Fibroblast of skin of scalp (primary cell): ENCODE measurements around the gene MT1E.
"Not testable (repeated sequence)": the region's sequence is repeated elsewhere in the genome, so short reads cannot be mapped to it uniquely, and the experiment has no call there.

ENCODE experiments used
- DNase-seq: peaks from one replicate; pipeline ENCODE4 v3.0.0-alpha.2; 2013

The MT1E gene

DNA sequence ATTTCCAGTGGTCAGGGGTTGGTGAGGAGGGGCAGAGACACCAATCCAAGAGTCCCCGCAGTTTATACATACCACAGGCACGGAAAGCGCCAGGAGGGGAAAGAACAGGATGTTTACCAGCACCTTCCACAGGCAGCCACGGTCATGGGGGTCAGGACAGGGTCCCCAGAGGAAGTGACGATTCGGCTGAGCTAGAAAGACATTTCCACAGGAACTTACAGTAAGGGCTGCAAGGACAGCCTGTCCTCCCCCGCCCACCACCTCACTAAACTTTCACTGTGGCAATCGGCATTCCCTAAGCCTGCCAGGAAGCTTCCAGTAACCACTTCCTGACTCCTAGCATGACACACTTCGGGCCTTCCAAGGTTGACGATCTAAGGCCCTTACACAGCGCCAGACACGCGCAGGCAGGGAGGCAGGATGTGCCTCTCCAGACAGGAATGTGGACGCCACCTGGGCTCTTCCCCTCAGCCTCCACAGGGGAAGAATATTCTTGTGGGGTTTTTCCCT is 18.4 kb upstream of the MT1E start:
- peak; percentile 94 for DNase-seq

DNA sequence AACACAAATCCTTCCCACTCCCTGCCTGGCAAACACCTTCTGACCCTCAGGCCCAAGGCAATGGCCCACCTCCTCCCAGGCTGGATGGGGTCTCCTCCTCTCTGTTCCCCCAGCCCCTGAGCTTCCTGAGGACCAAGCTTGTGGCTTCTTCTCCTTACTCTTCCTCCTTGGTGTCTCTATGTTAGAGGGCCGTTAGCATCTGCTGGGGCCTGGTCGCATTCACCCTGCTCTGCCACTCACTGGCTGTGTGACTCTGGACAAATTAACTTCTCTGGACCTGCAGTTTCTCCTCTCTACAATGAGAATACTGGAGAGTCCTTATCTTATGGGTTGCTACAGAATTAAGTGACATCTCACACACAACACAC is 17.9 kb upstream of the MT1E start:
- no peak for DNase-seq

DNA sequence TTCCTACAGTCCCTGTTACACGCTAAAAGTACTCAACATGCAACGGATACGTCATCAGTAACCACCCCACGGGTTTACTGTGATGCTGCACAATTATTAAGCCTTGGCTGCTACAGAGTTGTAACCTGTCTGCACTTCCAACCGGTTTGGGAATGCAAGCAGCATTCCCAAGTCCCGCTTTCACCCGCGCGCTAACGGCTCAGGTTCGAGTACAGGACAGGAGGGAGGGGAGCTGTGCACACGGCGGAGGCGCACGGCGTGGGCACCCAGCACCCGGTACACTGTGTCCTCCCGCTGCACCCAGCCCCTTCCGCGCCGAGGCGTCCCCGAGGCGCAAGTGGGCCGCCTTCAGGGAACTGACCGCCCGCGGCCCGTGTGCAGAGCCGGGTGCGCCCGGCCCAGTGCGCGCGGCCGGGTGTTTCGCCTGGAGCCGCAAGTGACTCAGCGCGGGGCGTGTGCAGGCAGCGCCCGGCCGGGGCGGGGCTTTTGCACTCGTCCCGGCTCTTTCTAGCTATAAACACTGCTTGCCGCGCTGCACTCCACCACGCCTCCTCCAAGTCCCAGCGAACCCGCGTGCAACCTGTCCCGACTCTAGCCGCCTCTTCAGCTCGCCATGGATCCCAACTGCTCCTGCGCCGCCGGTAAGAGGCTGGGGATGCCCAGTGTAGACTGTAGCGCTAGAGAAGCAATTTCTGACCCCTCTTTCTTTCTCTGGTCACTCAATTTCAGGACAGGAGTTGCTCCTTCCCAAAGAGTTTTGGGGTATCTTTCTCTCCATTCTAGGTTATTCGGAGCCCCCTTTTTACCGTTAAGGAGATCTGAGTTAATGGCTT is 17.3 kb upstream of the MT1E start, which contains the start of gene MT2A:
MT2A (plus strand) TSS at position 542 of the 833 bp plus-strand sequence; CDS start at position 614, 72 bp downstream.
- DNase-seq = peak; percentile 96

DNA sequence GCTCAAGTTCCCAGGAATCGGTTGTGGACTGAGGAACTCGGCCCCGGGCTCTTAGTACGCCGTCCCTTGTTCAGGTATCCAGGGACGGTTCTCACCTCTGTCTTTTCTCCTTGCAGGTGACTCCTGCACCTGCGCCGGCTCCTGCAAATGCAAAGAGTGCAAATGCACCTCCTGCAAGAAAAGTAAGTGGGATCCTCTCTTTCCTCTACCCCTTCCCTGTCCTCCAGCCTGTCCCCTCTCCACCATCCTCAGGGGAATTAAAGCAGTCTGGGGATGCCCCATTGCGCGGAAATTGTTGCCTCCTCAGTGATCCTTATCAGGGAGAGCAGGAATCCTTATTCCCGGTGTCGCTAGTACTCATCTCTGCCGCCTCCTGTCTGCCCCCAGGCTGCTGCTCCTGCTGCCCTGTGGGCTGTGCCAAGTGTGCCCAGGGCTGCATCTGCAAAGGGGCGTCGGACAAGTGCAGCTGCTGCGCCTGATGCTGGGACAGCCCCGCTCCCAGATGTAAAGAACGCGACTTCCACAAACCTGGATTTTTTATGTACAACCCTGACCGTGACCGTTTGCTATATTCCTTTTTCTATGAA is 16.6 kb upstream of the MT1E start:
- no peak for DNase-seq

DNA sequence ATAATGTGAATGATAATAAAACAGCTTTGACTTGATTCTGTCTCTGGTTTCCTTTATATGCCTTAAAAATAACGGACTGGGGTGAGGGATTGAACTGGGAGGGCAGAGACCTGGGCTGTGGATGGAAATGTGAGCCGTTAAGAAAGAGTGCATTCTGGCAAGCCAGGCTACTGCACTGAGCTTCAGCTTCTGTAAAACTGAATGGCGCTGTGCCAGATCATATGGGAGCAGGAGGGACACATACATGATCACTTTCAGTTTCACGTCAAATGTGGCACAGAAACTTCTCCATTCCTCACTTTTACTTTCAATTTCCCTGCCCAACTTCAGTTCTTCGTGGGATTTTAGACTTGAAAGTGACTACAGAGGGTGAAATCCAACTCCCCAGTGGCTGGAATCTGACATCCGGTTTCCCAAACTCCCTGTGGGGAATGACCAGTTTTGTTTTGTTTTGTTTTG is 16.1 kb upstream of the MT1E start:
- DNase-seq = peak; percentile 89

DNA sequence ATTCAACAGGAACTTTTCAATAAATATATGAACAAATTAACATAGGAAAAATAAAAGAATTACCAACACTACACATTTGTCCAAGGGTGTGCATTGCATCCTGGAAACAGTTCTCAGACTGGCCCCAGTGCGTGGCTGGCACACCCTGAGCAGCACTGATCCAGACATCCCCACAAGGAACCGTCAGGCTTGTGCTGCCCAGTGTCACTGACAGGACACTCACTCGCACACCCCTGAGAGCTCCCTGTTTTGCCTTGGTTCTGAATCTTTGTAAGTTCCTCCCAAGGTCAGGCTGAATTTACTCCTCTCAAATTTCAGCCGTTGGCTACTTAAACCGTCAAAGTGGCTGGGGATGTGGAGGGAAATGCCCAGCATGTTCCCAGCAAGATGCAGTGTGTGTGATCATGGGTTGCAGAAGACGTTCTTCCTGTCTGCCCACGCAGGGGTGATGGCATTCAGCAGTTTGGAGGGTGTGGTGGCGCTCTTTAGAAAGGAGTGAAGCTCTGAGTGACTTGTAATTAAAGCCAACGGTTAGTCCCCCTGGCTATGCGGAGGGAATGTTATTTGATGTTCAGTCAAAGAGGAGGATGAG is 15.5 kb upstream of the MT1E start:
- peak; percentile 63 for DNase-seq

DNA sequence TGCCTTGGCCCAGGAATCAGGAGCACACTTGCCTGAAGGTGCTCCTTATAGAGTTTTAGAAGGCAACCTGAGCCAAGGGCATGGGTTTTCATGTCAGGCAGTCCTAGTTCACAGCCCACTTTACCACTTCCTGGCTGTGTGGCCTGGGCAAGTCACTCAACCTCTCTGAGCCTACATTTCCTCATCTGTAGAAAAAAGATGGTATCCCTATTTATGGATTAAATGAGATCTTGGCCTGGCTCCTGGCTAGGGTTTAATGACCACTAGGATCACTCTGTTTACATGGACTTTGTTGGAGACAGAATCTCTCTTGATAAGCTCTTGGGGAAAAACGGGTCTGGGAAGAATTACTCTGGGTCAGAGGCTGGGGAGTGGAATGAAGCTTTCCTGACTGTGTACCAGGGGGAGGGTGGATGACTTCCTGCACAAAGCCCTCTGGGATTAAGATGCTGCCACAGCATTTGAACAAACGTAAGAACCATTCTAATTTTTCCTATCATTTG is 14.9 kb upstream of the MT1E start:
- peak; percentile 23 for DNase-seq

DNA sequence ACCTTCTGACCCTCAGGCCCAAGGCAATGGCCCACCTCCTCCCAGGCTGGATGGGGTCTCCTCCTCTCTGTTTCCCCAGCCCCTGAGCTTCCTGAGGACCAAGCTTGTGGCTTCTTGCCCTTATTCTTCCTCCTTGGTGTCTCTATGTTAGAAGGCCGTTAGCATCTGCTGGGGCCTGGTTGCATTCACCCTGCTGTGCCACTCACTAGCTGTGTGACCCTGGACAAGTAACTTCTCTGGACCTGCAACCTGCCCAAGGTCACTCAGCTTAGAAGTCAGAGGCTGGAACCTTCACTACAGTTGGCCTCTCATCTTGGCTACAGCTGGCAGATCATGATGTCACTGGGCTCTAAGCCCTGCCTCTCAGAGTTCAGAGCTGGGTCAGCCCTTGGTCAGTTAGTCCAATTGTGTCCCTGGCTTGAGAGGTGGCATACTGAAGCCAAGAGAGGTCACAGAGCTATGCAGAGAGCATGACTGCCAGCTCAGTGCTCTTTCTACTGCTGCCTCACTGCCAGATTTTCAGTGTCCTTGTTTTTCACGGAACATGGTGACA is 14.2 kb upstream of the MT1E start:
- no peak for DNase-seq

DNA sequence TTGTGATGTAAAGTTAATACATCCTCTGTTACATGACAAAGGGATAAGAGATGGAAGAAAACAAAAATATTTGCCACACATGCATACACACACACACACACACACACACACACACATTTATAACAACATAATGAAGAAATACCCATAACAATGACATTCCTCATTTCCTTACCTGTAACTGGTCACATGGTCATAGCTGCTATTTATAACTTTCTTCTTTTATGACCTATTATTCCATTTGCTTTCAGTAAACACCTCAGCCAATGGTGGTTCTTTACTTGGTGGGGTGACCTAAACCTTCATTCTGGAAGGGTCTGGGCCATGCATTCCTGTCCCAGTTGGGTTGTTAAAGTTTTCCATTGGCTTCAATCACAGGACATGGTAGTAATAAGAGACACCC is 11.9 kb upstream of the MT1E start:
- no peak for DNase-seq

DNA sequence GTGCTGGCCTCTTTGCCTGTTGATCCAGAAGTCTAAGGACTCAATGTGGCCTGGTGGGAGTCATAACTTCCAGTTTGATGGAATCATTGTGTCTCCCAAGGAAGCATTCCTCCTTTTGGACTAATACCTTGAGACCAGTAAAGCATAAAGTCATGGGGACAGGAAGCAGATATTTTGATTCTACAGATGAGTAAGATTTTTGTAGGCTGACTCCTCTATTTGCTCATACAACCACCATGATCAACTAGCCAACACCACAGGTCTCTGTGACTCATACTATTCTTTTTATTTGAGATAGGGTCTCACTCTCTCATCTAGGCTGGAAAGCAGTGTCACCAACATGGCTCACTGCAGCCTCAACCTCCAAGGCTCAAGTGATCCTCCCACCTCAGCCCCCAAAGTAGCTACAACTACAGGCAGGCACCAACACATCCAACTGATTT is 11.0 kb upstream of the MT1E start:
- DNase-seq = peak; percentile 75

DNA sequence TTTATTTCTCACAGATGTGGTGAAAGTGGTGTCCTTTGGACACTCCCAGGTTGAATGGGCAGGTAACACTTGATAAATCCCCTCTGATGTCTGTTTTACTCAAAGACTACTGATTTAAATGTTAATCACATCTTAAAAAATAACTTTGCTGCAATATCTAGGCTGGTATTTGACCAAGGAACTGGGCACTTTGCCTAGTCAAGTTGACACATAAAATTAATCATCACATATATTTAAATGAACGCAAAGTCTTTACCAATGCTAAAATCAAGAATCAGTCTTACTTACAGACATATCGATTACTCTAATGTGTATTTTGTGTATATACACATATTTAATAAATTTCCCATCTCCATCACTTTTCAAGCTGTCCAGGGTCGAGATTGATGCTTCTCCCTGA is 10.2 kb upstream of the MT1E start:
- DNase-seq = peak; percentile 54

DNA sequence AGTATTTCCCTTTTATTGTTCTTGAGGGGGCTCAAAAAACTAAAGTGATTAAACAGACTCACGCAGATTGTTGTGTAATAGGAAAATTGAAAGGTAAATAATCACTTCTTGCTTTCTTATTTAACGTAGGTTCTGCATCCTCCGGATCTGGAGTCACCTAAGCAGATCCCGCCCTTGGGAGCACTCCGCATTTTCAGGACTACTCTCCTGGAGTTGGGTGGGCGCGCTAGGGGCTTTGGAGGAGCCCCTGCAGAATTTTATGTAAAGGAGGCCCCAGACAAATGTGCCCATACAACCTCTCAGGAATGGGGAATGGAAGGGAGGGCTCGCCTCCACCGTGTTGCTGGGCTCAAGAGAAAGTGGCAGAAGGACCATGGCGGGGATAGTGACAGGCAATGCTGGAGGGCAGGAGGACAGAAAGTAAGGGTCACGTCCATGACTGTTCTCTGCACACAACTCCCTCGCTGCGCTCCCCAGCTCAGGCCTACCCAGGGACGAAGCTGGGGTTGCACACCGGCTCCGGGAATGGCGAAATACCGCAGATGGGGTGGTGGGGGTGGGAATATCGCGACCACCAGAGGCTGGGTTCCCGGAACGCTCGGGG is 8.9 kb upstream of the MT1E start:
- DNase-seq = no peak

DNA sequence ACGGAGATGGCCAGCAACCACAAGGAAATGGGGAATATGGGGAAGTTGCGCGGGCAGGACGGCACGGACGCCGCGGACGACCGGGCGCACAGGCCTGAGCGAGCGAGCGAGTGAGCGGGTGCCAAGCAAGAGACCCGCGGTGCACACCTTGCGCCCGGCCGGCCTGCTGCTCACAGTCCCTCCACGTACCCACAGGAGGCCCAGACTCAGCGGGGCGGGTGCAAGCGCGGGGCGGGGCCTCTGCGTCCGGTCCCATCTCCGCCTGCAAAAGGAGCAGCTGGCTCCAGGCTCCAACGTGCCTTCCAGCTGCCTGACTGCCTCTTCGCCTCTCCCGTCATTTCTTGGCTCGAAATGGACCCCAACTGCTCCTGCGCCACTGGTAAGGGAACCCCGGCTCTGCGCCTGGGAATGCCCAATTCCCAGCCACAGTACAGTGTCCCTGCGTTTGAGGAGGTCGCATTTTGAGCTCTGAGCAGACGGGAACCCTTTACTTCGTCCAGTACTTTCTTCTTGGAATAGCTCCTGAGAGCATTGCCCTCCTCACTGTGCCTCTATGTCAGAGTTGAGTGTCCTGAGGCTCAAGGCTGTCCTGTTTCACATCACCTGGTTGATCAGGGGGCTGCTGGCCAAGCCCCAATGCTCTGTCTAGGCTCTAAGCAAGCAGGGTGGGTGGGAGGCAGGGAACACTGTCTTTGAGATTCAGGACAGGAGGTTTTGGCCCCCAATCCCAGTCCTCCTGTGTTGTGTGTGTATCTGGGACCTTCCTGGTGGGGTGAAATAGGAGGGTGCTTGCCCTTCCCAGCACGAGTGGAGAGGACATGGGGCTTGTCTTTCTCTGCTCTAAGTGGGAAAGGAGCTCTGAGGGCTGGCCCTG is 8.1 kb upstream of the MT1E start:
- DNase-seq = peak; percentile 40

DNA sequence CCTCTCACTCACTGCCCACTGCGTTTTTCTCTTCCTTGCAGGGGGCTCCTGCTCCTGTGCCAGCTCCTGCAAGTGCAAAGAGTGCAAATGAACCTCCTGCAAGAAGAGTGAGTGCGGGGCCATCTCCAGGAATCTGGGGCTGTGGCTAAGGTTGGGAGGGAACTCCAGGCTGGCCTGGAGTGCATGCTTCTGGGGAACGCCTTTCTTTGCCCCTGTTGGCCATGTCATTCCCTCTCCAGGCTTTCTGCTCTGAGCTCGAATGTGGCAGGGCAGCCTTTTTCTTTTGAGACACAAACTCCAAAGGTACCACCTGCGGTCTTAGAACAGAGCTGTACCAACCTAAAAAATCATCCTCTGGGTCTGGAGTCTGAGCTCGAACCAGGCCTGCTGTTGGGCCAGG is 7.4 kb upstream of the MT1E start:
- DNase-seq = no peak

DNA sequence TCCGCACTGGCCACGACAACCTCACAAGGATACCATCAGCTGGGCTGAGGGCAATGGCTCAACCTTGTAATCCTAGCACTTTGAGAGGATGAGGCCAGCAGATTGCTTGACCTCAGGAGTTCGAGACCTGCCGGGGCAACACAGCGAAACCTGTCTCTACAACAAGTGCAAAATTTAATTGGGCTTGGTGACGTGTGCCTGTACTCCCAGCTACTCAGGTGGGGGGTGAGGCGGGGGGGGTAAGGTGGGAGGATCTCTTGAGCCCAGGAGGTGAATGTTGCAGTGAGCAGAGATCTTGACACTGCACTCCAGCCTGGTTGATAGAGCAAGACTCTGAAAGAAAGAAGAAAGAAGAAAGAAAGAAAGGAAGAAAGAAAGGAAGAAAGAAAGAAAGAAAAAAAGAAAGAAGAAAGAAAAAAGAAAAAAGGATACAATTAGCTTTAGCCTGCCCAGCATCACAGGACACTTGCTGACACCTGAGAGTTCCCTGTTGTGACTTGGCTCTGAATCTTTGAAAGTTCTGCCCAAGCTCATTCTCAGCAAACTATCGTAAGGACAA is 5.2 kb upstream of the MT1E start:
- DNase-seq = no peak

DNA sequence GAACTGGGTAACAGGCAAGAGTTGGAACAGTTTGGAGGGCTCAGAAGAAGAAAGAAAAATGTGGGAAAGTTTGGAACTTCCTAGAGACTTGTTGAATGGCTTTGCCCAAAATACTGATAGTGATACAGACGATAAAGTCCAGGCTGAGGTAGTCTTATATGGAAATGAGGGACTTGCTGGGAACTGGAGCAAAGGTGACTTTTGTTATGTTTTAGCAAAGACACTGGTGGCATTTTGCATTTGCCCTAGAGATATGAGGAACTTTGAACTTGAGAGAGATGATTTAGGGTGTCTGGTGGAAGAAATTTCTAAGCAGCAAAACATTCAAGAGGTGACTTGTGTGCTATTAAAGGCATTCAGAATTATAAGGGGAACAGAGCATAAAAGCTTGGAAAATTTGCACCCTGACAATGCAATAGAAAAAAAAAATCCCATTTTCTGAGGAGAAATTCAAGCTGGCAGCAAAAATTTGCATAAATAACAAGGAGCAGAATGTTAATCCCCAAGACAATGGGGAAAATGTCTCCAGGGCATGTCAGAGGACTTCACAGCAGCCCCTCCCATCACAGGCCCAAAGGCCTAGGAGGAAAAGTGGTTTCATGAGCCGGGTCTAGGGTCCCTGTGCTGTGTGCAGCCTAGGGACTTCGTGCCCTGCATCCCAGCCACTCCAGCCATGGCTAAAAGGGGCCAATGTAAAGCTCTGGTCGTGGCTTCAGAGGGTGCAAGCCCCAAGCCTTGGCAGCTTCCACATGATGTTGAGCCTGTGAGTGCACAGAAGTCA is 3.7 kb upstream of the MT1E start:
- not testable (repeated sequence) for DNase-seq

DNA sequence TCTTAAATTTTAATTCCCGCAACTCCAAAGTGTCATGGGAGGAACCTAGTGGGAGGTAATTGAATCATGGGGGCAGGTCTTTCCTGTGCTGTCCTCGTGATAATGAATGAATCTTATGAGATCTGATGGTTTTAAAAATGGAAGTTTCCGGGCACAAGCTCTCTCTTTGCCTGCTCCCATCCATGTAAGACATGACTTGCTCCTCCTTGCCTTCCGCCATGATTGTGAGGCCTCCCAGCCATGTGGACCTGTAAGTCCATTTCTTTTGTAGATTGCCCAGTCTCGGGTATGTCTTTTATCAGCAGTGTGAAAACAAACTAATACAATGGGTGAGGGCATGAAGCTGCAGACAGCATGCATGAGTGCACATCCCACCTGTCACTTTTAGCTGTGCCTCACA is 2.4 kb upstream of the MT1E start:
- not testable (repeated sequence) for DNase-seq

DNA sequence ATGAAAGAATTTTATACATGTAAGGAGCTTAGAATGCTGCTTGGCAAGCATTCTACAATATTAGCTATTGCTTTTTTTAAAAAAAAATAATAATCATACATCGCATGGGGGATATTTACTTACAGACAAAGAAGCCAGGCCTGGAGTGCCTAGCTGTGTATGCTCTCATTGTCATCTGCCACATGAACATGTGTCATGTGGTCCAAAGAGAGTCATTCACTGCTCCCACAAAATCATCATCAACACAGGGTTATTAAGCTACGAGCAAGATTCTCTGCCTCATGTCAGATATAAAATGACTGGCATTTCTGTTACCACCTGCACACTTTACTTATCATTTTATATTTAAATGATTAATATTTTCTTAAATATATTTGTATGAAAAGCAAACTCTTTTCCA is 1.9 kb upstream of the MT1E start:
- DNase-seq = no peak

DNA sequence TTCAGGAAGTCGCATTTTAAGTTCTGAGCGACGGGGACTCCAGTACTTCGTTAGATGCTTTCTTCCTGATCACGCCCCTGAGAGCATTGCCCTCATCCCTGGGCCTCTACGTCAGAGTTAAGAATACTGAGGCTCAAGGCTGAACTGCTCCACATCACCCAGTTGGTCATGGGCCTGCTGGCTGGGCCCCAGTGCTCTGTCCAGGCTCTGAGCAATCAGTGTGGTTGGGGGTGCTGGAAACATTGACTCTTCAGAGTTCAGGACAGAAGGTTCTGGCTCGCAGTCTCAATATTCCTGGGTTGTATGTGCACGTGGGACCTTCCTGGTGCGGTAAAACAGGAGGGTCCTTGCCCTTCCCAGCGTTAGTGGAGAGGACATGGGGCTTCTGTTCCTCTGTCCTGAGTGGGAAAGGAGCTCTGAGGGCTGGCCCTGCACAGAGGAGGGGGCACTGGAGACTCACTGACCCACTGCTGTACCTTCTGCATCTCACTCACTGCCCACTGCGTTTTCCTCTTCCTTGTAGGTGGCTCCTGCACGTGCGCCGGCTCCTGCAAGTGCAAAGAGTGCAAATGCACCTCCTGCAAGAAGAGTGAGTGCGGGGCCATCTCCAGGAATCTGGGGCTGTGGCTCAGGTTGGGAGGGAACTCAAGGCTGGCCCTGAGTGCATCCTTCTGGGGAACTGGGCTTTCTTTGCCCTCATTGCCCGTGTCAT is 518 bp downstream of the MT1E start:
- peak; percentile 63 for DNase-seq

DNA sequence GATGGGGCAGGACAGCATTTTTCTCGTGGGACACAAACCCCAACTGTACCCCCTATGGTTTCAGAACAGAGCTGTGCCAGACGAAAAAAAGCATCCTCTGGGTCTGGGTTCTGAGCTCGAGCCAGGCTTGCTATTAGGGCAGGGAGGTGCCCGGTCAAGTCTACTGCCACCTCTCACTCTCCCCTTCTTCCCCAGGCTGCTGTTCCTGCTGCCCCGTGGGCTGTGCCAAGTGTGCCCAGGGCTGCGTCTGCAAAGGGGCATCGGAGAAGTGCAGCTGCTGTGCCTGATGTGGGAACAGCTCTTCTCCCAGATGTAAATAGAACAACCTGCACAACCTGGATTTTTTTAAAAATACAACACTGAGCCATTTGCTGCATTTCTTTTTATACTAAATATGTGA is 1.1 kb downstream of the MT1E start:
- DNase-seq = no peak
